C4-2B (cell line): ENCODE data around the gene SBK2.

Experiments used
- CTCF ChIP-seq: fragments of 450-650 bp; conservative IDR thresholded peaks from 2 replicates; pipeline ENCODE4 v1.5.1; 2017; ENCODE audit warnings: mild to moderate bottlenecking
- ZFX ChIP-seq: fragments of 450-650 bp; IDR thresholded peaks from 2 replicates; pipeline ENCODE4 v1.6.1; 2017

GRCh38 chr19:55520691-55521292 is 16.1 kb downstream of the SBK2 start:
- no peak for TF ChIP-seq CTCF
- no peak for TF ChIP-seq ZFX
